WTC11 (cell line): Measurements from ENCODE around the gene LYL1. TPM values are rescaled to one million over a fixed set of nuclear protein-coding genes. Genes with fewer than 3 reads are reported as not detected.

Source experiments
- ATAC-seq: fragments of 200-7000 bp; cut with Tn5 transposase; 2 replicates; pipeline ENCODE4 v1.10.0; 2021; ENCODE audit warnings: mild to moderate bottlenecking, moderate library complexity
- CTCF ChIA-PET: fragments of 300-600 bp; sonication (Branson Sonifier 250); formaldehyde crosslinking; loops from one replicate; lab custom pipeline; 2021; ENCODE audit warnings: antibody characterized with exemption; lab: Charles Lee
- POLR2A ChIA-PET: fragments of 350-600 bp; sonication (Branson Sonifier 250); formaldehyde crosslinking; loops from one replicate; lab custom pipeline; 2021; ENCODE audit warnings: antibody characterized with exemption; lab: Charles Lee
- DNase-seq: peaks from one replicate; pipeline ENCODE4 v3.0.0; 2021; ENCODE audit warnings: low spot score
- H3K27ac Mint-ChIP-seq: 2 replicates; pipeline ENCODE4 v1.8.0; 2021; ENCODE audit warnings: mixed read lengths
- H3K27me3 Mint-ChIP-seq: 2 replicates; pipeline ENCODE4 v1.8.0; 2021; ENCODE audit warnings: low read depth, mild to moderate bottlenecking, moderate library complexity, mixed read lengths
- H3K36me3 Mint-ChIP-seq: 2 replicates; pipeline ENCODE4 v1.8.0; 2021; ENCODE audit warnings: mixed read lengths
- H3K4me1 Mint-ChIP-seq: 2 replicates; pipeline ENCODE4 v1.8.0; 2022; ENCODE audit warnings: mixed read lengths
- H3K4me3 Mint-ChIP-seq: 2 replicates; pipeline ENCODE4 v1.8.0; 2021; ENCODE audit warnings: mild to moderate bottlenecking, moderate library complexity, mixed read lengths
- H3K9me3 Mint-ChIP-seq: 2 replicates; pipeline ENCODE4 v1.8.0; 2021; ENCODE audit warnings: mixed read lengths
- ELF4 ChIP-seq: sonication (generic); formaldehyde crosslinking; IDR thresholded peaks from 2 replicates; pipeline ENCODE4 v1.8.1; 2022; ENCODE audit warnings: low read depth, mild to moderate bottlenecking, moderate library complexity, missing genetic modification reagents
- GABPB1 ChIP-seq: sonication (generic); formaldehyde crosslinking; IDR thresholded peaks from 2 replicates; pipeline ENCODE4 v1.8.1; 2023; ENCODE audit warnings: mild to moderate bottlenecking, missing genetic modification reagents
- IRF2 ChIP-seq: sonication (generic); formaldehyde crosslinking; IDR thresholded peaks from 2 replicates; pipeline ENCODE4 v1.8.0; 2022; ENCODE audit warnings: low read depth, missing genetic modification reagents, borderline replicate concordance
- JUN ChIP-seq: sonication (generic); formaldehyde crosslinking; IDR thresholded peaks from 2 replicates; pipeline ENCODE4 v1.8.0; 2023; ENCODE audit warnings: mild to moderate bottlenecking, missing genetic modification reagents
- MXD4 ChIP-seq: fragments of 250-450 bp; sonication (Bioruptor Pico); IDR thresholded peaks from 2 replicates; pipeline ENCODE4 v1.8.0; 2021; ENCODE audit warnings: mild to moderate bottlenecking, moderate library complexity, borderline replicate concordance
- NR1H2 ChIP-seq: sonication (generic); formaldehyde crosslinking; IDR thresholded peaks from 2 replicates; pipeline ENCODE4 v1.9.0; 2021; ENCODE audit warnings: mild to moderate bottlenecking, moderate library complexity, missing genetic modification reagents
- NR2C2 ChIP-seq: sonication (generic); formaldehyde crosslinking; IDR thresholded peaks from 2 replicates; pipeline ENCODE4 v1.8.0; 2022; ENCODE audit warnings: mild to moderate bottlenecking, missing genetic modification reagents
- SMAD3 ChIP-seq: sonication (generic); formaldehyde crosslinking; IDR thresholded peaks from 2 replicates; pipeline ENCODE4 v1.8.0; 2022; ENCODE audit warnings: missing genetic modification reagents, mild to moderate bottlenecking, borderline replicate concordance
- SMAD4 ChIP-seq: sonication (generic); formaldehyde crosslinking; IDR thresholded peaks from 2 replicates; pipeline ENCODE4 v1.8.0; 2022; ENCODE audit warnings: mild to moderate bottlenecking, missing genetic modification reagents
- SP1 ChIP-seq: sonication (generic); formaldehyde crosslinking; conservative IDR thresholded peaks from 2 replicates; pipeline ENCODE4 v1.8.1; 2022; ENCODE audit warnings: missing genetic modification reagents
- ZNF138 ChIP-seq: sonication (generic); formaldehyde crosslinking; conservative IDR thresholded peaks from 2 replicates; pipeline ENCODE4 v1.8.1; 2022; ENCODE audit warnings: mild to moderate bottlenecking, moderate library complexity, missing genetic modification reagents
- ZNF317 ChIP-seq: sonication (generic); formaldehyde crosslinking; IDR thresholded peaks from 2 replicates; pipeline ENCODE4 v1.8.1; 2023; ENCODE audit warnings: low read depth, mild to moderate bottlenecking, moderate library complexity, missing genetic modification reagents, borderline replicate concordance
- ZNF416 ChIP-seq: fragments of 250-450 bp; sonication (Bioruptor Pico); IDR thresholded peaks from 2 replicates; pipeline ENCODE4 v1.9.0; 2021; ENCODE audit warnings: mild to moderate bottlenecking, inconsistent platforms
- total RNA-seq: library from RNA; stranded (reverse); gene quantifications from 3 replicates; pipeline ENCODE4 v1.2.3, GENCODE V29; 2021
- TF ChIP-seq, protein P1 (sequence below): fragments of 250-450 bp; sonication (Bioruptor Pico); IDR thresholded peaks from 2 replicates; pipeline ENCODE4 v2.1.2; 2022; ENCODE audit warnings: mild to moderate bottlenecking, moderate library complexity
- TF ChIP-seq, protein P2 (sequence below): sonication (generic); formaldehyde crosslinking; IDR thresholded peaks from 2 replicates; pipeline ENCODE4 v1.8.1; 2023; ENCODE audit warnings: mild to moderate bottlenecking, missing genetic modification reagents, moderate library complexity
- TF ChIP-seq, protein P3 (sequence below): sonication (generic); formaldehyde crosslinking; IDR thresholded peaks from 2 replicates; pipeline ENCODE4 v1.8.1; 2022; ENCODE audit warnings: mild to moderate bottlenecking, moderate library complexity, missing genetic modification reagents
- TF ChIP-seq, protein P4 (sequence below): fragments of 250-450 bp; sonication (Bioruptor Pico); IDR thresholded peaks from 2 replicates; pipeline ENCODE4 v1.8.0; 2021; ENCODE audit warnings: mild to moderate bottlenecking
- TF ChIP-seq, protein P5 (sequence below): sonication (generic); formaldehyde crosslinking; IDR thresholded peaks from 2 replicates; pipeline ENCODE4 v1.8.0; 2023; ENCODE audit warnings: missing genetic modification reagents
- TF ChIP-seq, protein P6 (sequence below): sonication (generic); formaldehyde crosslinking; IDR thresholded peaks from 2 replicates; pipeline ENCODE4 v1.8.0; 2022; ENCODE audit warnings: mild to moderate bottlenecking, missing genetic modification reagents
- TF ChIP-seq, protein P7 (sequence below): fragments of 250-450 bp; sonication (Bioruptor Pico); IDR thresholded peaks from 2 replicates; pipeline ENCODE4 v1.9.0; 2021; ENCODE audit warnings: mild to moderate bottlenecking

LYL1 gene
- total RNA-seq, 1 experiment from 2014 or later: 1.2 TPM

DNA sequence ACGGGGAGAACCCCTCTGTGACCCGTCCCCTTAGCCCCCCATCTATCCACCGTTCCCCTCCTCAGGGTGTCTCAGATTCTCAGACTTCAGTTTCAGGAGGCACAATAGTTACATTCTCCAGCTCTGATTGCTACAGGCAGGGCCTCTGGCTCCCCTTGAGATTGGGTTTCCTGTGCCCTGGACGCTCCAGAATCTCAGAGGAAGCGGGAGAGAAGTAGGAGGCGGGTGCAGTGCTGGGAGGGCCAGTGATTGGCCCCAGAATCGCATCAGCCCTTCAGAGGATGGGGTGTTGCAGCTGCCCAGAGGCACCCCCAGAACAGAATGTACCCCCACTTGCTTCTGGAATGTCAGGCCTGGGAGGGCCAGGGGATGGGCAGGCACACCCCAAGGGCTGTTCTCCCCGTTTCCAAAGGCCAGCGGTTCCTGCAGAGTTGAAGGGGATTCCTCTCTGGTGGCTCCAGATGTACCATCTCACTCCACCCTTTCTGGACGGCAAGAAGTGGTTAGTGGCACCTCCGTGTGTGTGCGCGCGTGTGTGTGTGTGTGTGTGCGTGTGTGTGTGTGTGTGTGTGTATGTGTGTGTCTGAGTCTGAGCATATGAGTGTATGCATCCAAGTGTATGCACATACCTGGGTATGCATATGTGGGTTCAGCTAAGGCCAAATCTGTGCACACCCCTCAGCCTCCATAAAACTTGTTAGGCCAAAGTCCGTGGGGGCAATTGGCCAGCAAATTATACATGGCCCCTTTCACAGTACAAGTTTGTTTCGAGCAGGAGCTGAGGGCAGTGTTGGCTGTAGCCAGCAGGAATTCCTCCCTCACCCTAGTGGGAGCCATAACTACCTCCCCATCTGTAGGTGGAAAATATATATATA, 35.5 kb downstream of the LYL1 start:
- Mint-ChIP-seq H3K36me3 (no peaks in the 10 kb centered on the region), H3K27me3 (peaks cover 18% of the 10 kb centered on the region), H3K27ac (no peak overlapping the region), H3K4me1 (no peaks in the 10 kb centered on the region), H3K9me3 (no peaks in the 10 kb centered on the region), H3K4me3 (no peak overlapping the region)
- ATAC-seq (no peak), DNase-seq (no peak)
- TF ChIP-seq, protein P1, sequence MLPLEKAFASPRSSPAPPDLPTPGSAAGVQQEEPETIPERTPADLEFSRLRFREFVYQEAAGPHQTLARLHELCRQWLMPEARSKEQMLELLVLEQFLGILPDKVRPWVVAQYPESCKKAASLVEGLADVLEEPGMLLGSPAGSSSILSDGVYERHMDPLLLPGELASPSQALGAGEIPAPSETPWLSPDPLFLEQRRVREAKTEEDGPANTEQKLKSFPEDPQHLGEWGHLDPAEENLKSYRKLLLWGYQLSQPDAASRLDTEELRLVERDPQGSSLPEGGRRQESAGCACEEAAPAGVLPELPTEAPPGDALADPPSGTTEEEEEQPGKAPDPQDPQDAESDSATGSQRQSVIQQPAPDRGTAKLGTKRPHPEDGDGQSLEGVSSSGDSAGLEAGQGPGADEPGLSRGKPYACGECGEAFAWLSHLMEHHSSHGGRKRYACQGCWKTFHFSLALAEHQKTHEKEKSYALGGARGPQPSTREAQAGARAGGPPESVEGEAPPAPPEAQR (CRISPR knock-in tag): no peak
- TF ChIP-seq, protein P2, sequence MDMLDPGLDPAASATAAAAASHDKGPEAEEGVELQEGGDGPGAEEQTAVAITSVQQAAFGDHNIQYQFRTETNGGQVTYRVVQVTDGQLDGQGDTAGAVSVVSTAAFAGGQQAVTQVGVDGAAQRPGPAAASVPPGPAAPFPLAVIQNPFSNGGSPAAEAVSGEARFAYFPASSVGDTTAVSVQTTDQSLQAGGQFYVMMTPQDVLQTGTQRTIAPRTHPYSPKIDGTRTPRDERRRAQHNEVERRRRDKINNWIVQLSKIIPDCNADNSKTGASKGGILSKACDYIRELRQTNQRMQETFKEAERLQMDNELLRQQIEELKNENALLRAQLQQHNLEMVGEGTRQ (CRISPR knock-in tag): no peak
- TF ChIP-seq SMAD3 (CRISPR knock-in tag) (no peak), IRF2 (CRISPR knock-in tag) (no peak), JUN (CRISPR knock-in tag) (no peak), ZNF416 (CRISPR knock-in tag) (no peak), ZNF317 (CRISPR knock-in tag) (no peak), SP1 (CRISPR knock-in tag) (no peak), ELF4 (CRISPR knock-in tag) (no peak), MXD4 (CRISPR knock-in tag) (no peak), ZNF138 (CRISPR knock-in tag) (no peak), SMAD4 (no peak)
- TF ChIP-seq, protein P3, sequence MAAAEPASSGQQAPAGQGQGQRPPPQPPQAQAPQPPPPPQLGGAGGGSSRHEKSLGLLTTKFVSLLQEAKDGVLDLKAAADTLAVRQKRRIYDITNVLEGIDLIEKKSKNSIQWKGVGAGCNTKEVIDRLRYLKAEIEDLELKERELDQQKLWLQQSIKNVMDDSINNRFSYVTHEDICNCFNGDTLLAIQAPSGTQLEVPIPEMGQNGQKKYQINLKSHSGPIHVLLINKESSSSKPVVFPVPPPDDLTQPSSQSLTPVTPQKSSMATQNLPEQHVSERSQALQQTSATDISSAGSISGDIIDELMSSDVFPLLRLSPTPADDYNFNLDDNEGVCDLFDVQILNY (CRISPR knock-in tag): no peak
- TF ChIP-seq, protein P4, sequence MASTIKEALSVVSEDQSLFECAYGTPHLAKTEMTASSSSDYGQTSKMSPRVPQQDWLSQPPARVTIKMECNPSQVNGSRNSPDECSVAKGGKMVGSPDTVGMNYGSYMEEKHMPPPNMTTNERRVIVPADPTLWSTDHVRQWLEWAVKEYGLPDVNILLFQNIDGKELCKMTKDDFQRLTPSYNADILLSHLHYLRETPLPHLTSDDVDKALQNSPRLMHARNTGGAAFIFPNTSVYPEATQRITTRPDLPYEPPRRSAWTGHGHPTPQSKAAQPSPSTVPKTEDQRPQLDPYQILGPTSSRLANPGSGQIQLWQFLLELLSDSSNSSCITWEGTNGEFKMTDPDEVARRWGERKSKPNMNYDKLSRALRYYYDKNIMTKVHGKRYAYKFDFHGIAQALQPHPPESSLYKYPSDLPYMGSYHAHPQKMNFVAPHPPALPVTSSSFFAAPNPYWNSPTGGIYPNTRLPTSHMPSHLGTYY (CRISPR knock-in tag): no peak
- TF ChIP-seq, protein P5, sequence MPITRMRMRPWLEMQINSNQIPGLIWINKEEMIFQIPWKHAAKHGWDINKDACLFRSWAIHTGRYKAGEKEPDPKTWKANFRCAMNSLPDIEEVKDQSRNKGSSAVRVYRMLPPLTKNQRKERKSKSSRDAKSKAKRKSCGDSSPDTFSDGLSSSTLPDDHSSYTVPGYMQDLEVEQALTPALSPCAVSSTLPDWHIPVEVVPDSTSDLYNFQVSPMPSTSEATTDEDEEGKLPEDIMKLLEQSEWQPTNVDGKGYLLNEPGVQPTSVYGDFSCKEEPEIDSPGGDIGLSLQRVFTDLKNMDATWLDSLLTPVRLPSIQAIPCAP (CRISPR knock-in tag): no peak
- TF ChIP-seq, protein P6, sequence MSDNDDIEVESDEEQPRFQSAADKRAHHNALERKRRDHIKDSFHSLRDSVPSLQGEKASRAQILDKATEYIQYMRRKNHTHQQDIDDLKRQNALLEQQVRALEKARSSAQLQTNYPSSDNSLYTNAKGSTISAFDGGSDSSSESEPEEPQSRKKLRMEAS (CRISPR knock-in tag): no peak
- TF ChIP-seq, protein P7, sequence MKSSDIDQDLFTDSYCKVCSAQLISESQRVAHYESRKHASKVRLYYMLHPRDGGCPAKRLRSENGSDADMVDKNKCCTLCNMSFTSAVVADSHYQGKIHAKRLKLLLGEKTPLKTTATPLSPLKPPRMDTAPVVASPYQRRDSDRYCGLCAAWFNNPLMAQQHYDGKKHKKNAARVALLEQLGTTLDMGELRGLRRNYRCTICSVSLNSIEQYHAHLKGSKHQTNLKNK (CRISPR knock-in tag): no peak
- CTCF ChIA-PET: interaction anchor here (0.8 to 2.3 kb wide), 6 partner anchors 11 to 102 kb away, joined by 3 to 8 read pairs (median 4); no protein-coding TSS in a partner anchor
- POLR2A ChIA-PET: no interaction called here

DNA sequence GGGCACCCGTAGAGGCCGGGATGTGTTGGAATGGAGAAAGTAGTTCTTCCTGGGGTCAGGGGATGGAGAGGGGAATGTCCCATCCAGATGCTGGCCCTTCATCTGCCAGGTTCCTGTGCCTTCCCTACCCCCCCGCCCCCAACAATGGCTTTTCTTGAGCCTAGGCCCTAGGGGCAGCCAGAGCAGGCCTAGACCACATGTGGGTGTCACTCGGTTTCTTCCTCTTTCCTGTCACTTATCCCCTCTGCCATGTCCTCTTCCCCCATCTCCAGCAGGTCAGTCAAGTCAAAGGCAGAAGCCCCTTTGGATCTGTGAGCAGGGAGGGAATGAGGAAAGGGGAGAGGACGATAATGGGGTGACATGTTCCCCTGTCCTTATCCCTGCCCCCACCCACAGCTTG, 36.4 kb downstream of the LYL1 start:
- H3K9me3 Mint-ChIP-seq: no peaks in the 10 kb centered on the region
- H3K36me3 Mint-ChIP-seq: no peaks in the 10 kb centered on the region
- DNase-seq (no peak), ATAC-seq (no peak)
- H3K27ac Mint-ChIP-seq: no peak overlapping the region
- peaks cover 27% of the 10 kb centered on the region for H3K27me3 Mint-ChIP-seq
- no peak overlapping the region for H3K4me3 Mint-ChIP-seq
- H3K4me1 Mint-ChIP-seq: no peaks in the 10 kb centered on the region
- ChIA-PET POLR2A (no interaction called here), CTCF (interaction anchor here (1.0 to 1.5 kb wide), 2 partner anchors 89 to 101 kb away, joined by 3 to 4 read pairs; no protein-coding TSS in a partner anchor)
- TF ChIP-seq ZNF317 (CRISPR knock-in tag): no peak
- TF ChIP-seq NR1H2 (CRISPR knock-in tag): no peak
- no peak for TF ChIP-seq GABPB1
- no peak for TF ChIP-seq NR2C2 (CRISPR knock-in tag)
